HepG2 (cell line): ENCODE data around the gene FTL. TPM values are rescaled to one million over a fixed set of nuclear protein-coding genes. Genes with fewer than 3 reads are reported as not detected.
A peak's percentile ranks its signal among the peaks of the same experiment; 100 is the strongest.

ENCODE experiments used
- AGO2 ChIP-seq: fragments of 200-400 bp; formaldehyde crosslinking; optimal IDR thresholded peaks from 2 replicates; pipeline ENCODE3; 2017; ENCODE audit warnings: mild to moderate bottlenecking, low read depth, low read length, moderate library complexity
- AHR ChIP-seq: IDR thresholded peaks from 2 replicates; pipeline ENCODE4 v1.6.1; 2018; ENCODE audit warnings: missing genetic modification reagents, missing compliant biosample characterization
- BRCA1 ChIP-seq: sonication (generic); formaldehyde crosslinking; IDR thresholded peaks from 2 replicates; pipeline ENCODE4 v1.4.0; 2020; ENCODE audit warnings: missing genetic modification reagents
- KAT2B ChIP-seq: fragments of 150-350 bp; IDR thresholded peaks from 2 replicates; pipeline ENCODE4 v1.6.1; 2014; ENCODE audit warnings: low read depth, low read length, borderline replicate concordance
- KDM1A ChIP-seq: IDR thresholded peaks from 2 replicates; pipeline ENCODE4 v1.6.1; 2016; ENCODE audit warnings: missing compliant biosample characterization
- KDM2A ChIP-seq: sonication (generic); formaldehyde crosslinking; IDR thresholded peaks from 2 replicates; pipeline ENCODE4 v1.4.0; 2020; ENCODE audit warnings: low read depth, missing genetic modification reagents, borderline replicate concordance
- RAD21 ChIP-seq: fragments of 450-650 bp; formaldehyde crosslinking; IDR thresholded peaks from 2 replicates; pipeline ENCODE4 v1.5.0; 2020; ENCODE audit warnings: mild to moderate bottlenecking
- RBM22 ChIP-seq: fragments of 200-400 bp; formaldehyde crosslinking; optimal IDR thresholded peaks from 2 replicates; pipeline ENCODE3; 2017; ENCODE audit warnings: mild to moderate bottlenecking, low read length, moderate library complexity
- TGIF2 ChIP-seq: IDR thresholded peaks from 2 replicates; pipeline ENCODE4 v1.6.1; 2016; ENCODE audit warnings: control low read depth, missing compliant biosample characterization
- TRIM24 ChIP-seq: sonication (generic); formaldehyde crosslinking; IDR thresholded peaks from 2 replicates; pipeline ENCODE4 v1.8.0; 2022; ENCODE audit warnings: mild to moderate bottlenecking, missing genetic modification reagents
- ZBTB8A ChIP-seq: sonication (generic); formaldehyde crosslinking; IDR thresholded peaks from 2 replicates; pipeline ENCODE4 v1.4.0; 2020; ENCODE audit warnings: mild to moderate bottlenecking, low read depth, missing genetic modification reagents, borderline replicate concordance
- ZNF343 ChIP-seq: sonication (generic); formaldehyde crosslinking; IDR thresholded peaks from 2 replicates; pipeline ENCODE4 v1.4.0; 2020; ENCODE audit warnings: mild to moderate bottlenecking, missing genetic modification reagents
- ZNF354B ChIP-seq: sonication (generic); formaldehyde crosslinking; IDR thresholded peaks from 2 replicates; pipeline ENCODE4 v1.8.0; 2022; ENCODE audit warnings: mild to moderate bottlenecking, missing genetic modification reagents
- ZNF607 ChIP-seq: sonication (generic); formaldehyde crosslinking; IDR thresholded peaks from 2 replicates; pipeline ENCODE4 v1.5.1; 2020; ENCODE audit warnings: missing genetic modification reagents, mild to moderate bottlenecking, borderline replicate concordance
- ZSCAN9 ChIP-seq: IDR thresholded peaks from 2 replicates; pipeline ENCODE4 v1.6.1; 2016; ENCODE audit warnings: borderline replicate concordance
- polyA plus RNA-seq, 8 experiments: library from polyadenylated mRNA; depleted of rRNA in 3 of 8; stranded (reverse) in 7 of 8; unstranded in 1 of 8; fragments of >200 nt; fragmentation: Illumina TruSeq in 4 of 8; extraction: Trizol in 4 of 8; gene quantifications; 2 replicates each; pipeline versions ENCODE4 v1.2.1 to v1.2.3, GENCODE V29; 2011 to 2016; ENCODE audit warnings: low read depth in 4 of 8, missing spikeins in 1 of 8, mixed read lengths in 1 of 8; ENCODE audit not compliant: insufficient read depth in 1 of 8
- total RNA-seq, 5 experiments: library from RNA; depleted of rRNA; stranded (reverse); fragments of >200 nt; fragmentation: Illumina TruSeq; extraction: Trizol; gene quantifications; 2 replicates each; pipeline ENCODE4 v1.2.3, GENCODE V29; 2016; ENCODE audit warnings: low read depth in 1 of 5
- TF ChIP-seq, protein P1 (sequence below): sonication (generic); formaldehyde crosslinking; IDR thresholded peaks from 2 replicates; pipeline ENCODE4 v1.8.1; 2023; ENCODE audit warnings: mild to moderate bottlenecking, missing genetic modification reagents, borderline replicate concordance
- TF ChIP-seq, protein P2 (sequence below): sonication (generic); formaldehyde crosslinking; conservative IDR thresholded peaks from 2 replicates; pipeline ENCODE4 v1.4.0; 2020; ENCODE audit warnings: mild to moderate bottlenecking, missing genetic modification reagents, moderate library complexity
- TF ChIP-seq, protein P3 (sequence below): sonication (generic); formaldehyde crosslinking; conservative IDR thresholded peaks from 2 replicates; pipeline ENCODE4 v1.8.0; 2022; ENCODE audit warnings: mild to moderate bottlenecking, moderate library complexity, missing genetic modification reagents
- TF ChIP-seq, protein P4 (sequence below): fragments of 450-650 bp; IDR thresholded peaks from 2 replicates; pipeline ENCODE4 v1.6.1; 2017; ENCODE audit warnings: mild to moderate bottlenecking

Gene FTL
- total and polyA plus RNA-seq, 2 of the 13 experiments (the other 11 are each of a cell fraction or from before 2014, with no cell fraction given) = 2,721 to 8,800 TPM

DNA sequence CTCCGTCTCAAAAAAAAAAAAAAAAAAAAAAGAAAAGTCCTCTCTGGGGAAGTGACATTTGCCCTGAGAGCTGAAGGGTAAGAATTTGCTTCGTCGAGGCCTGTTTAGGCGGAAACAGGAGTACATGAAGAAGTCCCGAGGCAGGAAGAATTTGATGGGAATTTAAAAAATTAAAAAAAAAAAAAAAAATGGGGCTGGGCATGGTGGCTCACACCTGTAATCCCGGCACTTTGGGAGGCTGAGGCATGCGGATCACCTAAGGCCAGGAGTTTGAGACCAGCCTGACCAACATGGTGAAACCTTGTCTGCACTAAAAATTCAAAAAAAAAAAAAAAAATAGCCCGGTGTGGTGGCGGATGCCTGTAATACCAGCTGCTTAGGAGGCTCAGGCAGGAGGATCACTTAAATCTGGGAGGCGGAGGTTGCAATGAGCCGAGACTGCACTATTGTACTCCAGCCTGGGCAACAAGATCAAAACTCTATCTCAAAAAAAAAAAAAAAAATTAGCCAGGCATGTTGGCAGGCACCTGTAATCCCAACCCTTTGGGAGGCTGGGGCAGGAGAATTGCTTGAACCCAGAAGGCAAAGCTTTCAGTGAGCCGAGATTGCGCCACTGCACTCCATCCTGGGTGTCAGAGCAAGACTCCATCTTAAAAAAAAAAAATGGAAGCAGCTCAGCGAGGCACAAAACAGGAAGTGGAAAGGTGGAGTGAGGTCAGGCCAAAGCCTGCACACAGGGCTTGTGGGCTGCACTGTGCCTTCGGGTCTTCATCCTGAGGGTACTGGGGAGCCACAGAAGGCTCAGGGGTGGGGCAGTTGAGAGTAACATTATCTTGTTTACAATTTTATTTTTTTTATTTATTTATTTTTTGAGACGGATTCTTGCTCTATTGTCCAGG, 5.5 kb upstream of the FTL start (continued):
- TF ChIP-seq KDM2A (CRISPR knock-in tag) = no peak
- no peak for TF ChIP-seq KAT2B
- no peak for TF ChIP-seq KDM1A (CRISPR knock-in tag)
- TF ChIP-seq TRIM24 (CRISPR knock-in tag) = no peak
- TF ChIP-seq ZSCAN9 = no peak
- TF ChIP-seq RBM22 = peak; percentile 40
- TF ChIP-seq, protein P1, sequence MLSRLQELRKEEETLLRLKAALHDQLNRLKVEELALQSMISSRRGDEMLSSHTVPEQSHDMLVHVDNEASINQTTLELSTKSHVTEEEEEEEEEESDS = no peak
- no peak for TF ChIP-seq RAD21 (CRISPR knock-in tag)
- TF ChIP-seq BRCA1 (CRISPR knock-in tag) = no peak
- peak; percentile 61 for TF ChIP-seq AGO2
- TF ChIP-seq, protein P2, sequence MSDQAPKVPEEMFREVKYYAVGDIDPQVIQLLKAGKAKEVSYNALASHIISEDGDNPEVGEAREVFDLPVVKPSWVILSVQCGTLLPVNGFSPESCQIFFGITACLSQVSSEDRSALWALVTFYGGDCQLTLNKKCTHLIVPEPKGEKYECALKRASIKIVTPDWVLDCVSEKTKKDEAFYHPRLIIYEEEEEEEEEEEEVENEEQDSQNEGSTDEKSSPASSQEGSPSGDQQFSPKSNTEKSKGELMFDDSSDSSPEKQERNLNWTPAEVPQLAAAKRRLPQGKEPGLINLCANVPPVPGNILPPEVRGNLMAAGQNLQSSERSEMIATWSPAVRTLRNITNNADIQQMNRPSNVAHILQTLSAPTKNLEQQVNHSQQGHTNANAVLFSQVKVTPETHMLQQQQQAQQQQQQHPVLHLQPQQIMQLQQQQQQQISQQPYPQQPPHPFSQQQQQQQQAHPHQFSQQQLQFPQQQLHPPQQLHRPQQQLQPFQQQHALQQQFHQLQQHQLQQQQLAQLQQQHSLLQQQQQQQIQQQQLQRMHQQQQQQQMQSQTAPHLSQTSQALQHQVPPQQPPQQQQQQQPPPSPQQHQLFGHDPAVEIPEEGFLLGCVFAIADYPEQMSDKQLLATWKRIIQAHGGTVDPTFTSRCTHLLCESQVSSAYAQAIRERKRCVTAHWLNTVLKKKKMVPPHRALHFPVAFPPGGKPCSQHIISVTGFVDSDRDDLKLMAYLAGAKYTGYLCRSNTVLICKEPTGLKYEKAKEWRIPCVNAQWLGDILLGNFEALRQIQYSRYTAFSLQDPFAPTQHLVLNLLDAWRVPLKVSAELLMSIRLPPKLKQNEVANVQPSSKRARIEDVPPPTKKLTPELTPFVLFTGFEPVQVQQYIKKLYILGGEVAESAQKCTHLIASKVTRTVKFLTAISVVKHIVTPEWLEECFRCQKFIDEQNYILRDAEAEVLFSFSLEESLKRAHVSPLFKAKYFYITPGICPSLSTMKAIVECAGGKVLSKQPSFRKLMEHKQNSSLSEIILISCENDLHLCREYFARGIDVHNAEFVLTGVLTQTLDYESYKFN (CRISPR knock-in tag) = no peak
- no peak for TF ChIP-seq ZNF354B (CRISPR knock-in tag)
- TF ChIP-seq ZBTB8A = no peak
- no peak for TF ChIP-seq AHR (CRISPR knock-in tag)
- no peak for TF ChIP-seq ZNF607 (CRISPR knock-in tag)
- TF ChIP-seq TGIF2 (CRISPR knock-in tag) = no peak
- TF ChIP-seq, protein P3, sequence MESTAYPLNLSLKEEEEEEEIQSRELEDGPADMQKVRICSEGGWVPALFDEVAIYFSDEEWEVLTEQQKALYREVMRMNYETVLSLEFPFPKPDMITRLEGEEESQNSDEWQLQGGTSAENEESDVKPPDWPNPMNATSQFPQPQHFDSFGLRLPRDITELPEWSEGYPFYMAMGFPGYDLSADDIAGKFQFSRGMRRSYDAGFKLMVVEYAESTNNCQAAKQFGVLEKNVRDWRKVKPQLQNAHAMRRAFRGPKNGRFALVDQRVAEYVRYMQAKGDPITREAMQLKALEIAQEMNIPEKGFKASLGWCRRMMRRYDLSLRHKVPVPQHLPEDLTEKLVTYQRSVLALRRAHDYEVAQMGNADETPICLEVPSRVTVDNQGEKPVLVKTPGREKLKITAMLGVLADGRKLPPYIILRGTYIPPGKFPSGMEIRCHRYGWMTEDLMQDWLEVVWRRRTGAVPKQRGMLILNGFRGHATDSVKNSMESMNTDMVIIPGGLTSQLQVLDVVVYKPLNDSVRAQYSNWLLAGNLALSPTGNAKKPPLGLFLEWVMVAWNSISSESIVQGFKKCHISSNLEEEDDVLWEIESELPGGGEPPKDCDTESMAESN = no peak
- TF ChIP-seq, protein P4, sequence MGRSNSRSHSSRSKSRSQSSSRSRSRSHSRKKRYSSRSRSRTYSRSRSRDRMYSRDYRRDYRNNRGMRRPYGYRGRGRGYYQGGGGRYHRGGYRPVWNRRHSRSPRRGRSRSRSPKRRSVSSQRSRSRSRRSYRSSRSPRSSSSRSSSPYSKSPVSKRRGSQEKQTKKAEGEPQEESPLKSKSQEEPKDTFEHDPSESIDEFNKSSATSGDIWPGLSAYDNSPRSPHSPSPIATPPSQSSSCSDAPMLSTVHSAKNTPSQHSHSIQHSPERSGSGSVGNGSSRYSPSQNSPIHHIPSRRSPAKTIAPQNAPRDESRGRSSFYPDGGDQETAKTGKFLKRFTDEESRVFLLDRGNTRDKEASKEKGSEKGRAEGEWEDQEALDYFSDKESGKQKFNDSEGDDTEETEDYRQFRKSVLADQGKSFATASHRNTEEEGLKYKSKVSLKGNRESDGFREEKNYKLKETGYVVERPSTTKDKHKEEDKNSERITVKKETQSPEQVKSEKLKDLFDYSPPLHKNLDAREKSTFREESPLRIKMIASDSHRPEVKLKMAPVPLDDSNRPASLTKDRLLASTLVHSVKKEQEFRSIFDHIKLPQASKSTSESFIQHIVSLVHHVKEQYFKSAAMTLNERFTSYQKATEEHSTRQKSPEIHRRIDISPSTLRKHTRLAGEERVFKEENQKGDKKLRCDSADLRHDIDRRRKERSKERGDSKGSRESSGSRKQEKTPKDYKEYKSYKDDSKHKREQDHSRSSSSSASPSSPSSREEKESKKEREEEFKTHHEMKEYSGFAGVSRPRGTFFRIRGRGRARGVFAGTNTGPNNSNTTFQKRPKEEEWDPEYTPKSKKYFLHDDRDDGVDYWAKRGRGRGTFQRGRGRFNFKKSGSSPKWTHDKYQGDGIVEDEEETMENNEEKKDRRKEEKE = no peak
- TF ChIP-seq ZNF343 (CRISPR knock-in tag) = no peak
